ENCODE measurements around the gene ZBTB18. TPM values are rescaled to one million over a fixed set of nuclear protein-coding genes. Genes with fewer than 3 reads are reported as not detected.

Gene ZBTB18
- total and polyA plus RNA-seq, 2 experiments from 2014 or later: 1.5 to 16.0 TPM

- Histone ChIP-seq H3K9me3 (ENCODE audit: low read depth) (no peaks in the 10 kb centered on the region), H3K27me3 (no peaks in the 10 kb centered on the region), H3K4me1 (ENCODE audit: low read depth) (peaks cover 4% of the 10 kb centered on the region), H3K4me3 (no peak overlapping the region), H3K36me3 (no peaks in the 10 kb centered on the region), H3K27ac (no peak overlapping the region)
- TF ChIP-seq CTCF (IDR thresholded peaks at IDR 0.05; ENCODE audit: low read depth, low read length): no peak
- no peak for DNase-seq (ENCODE audit: low read depth in 1 of 2, low spot score in 1 of 2)
These were observed 16.8 kb downstream of the ZBTB18 start for GRCh38 chr1:244067893-244068292.

GRCh38 chr1:244068567-244068966, 17.5 kb downstream of the ZBTB18 start:
- Histone ChIP-seq H3K36me3 (no peaks in the 10 kb centered on the region), H3K9me3 (ENCODE audit: low read depth) (no peaks in the 10 kb centered on the region), H3K4me1 (ENCODE audit: low read depth) (peaks cover 4% of the 10 kb centered on the region), H3K27ac (no peak overlapping the region), H3K27me3 (no peaks in the 10 kb centered on the region), H3K4me3 (no peak overlapping the region)
- DNase-seq (ENCODE audit: low read depth in 1 of 2, low spot score in 1 of 2): no peak
- no peak for TF ChIP-seq CTCF (IDR thresholded peaks at IDR 0.05; ENCODE audit: low read depth, low read length)

- Histone ChIP-seq H3K4me1 (ENCODE audit: low read depth) (peaks cover 4% of the 10 kb centered on the region), H3K36me3 (no peaks in the 10 kb centered on the region), H3K27me3 (no peaks in the 10 kb centered on the region), H3K4me3 (no peak overlapping the region), H3K27ac (no peak overlapping the region), H3K9me3 (ENCODE audit: low read depth) (no peaks in the 10 kb centered on the region)
- TF ChIP-seq CTCF (IDR thresholded peaks at IDR 0.05; ENCODE audit: low read depth, low read length): no peak
- DNase-seq (ENCODE audit: low read depth in 1 of 2, low spot score in 1 of 2): no peak
These were observed 18.3 kb downstream of the ZBTB18 start for GRCh38 chr1:244069326-244069898.

- Histone ChIP-seq H3K36me3 (no peaks in the 10 kb centered on the region), H3K4me3 (no peak overlapping the region), H3K27ac (no peak overlapping the region), H3K27me3 (no peaks in the 10 kb centered on the region), H3K9me3 (ENCODE audit: low read depth) (no peaks in the 10 kb centered on the region), H3K4me1 (ENCODE audit: low read depth) (no peaks in the 10 kb centered on the region)
- DNase-seq (ENCODE audit: low read depth in 1 of 2, low spot score in 1 of 2): no peak
- no peak for TF ChIP-seq CTCF (IDR thresholded peaks at IDR 0.05; ENCODE audit: low read depth, low read length)
These were observed 23.6 kb downstream of the ZBTB18 start for GRCh38 chr1:244074559-244075171.

GRCh38 chr1:244075247-244075722, 24.2 kb downstream of the ZBTB18 start:
- DNase-seq (ENCODE audit: low read depth in 1 of 2, low spot score in 1 of 2): no peak
- TF ChIP-seq CTCF (IDR thresholded peaks at IDR 0.05; ENCODE audit: low read depth, low read length): no peak

More at GRCh38 chr1:244075247-244075722, 24.2 kb downstream of the ZBTB18 start:
- no peak overlapping the region for H3K4me3 ChIP-seq
- H3K4me1 ChIP-seq (ENCODE audit: low read depth): no peaks in the 10 kb centered on the region
- no peak overlapping the region for H3K27ac ChIP-seq
- H3K9me3 ChIP-seq (ENCODE audit: low read depth): no peaks in the 10 kb centered on the region
- no peaks in the 10 kb centered on the region for H3K36me3 ChIP-seq
- H3K27me3 ChIP-seq: no peaks in the 10 kb centered on the region

Measured in cardiac muscle cell (in vitro differentiated cells and primary cell).